GM23338 (cell line): ENCODE measurements around the gene GFPT2. TPM values are rescaled to one million over a fixed set of nuclear protein-coding genes. Genes with fewer than 3 reads are reported as not detected.

Source experiments
- ATAC-seq: fragments of 200-7000 bp; cut with Tn5 transposase; 3 replicates; pipeline ENCODE4 v1.9.1; 2020
- DNase-seq: peaks from one replicate; pipeline ENCODE4 v3.0.0-alpha.2; 2015; ENCODE audit warnings: low spot score
- H2AFZ ChIP-seq: fragments of 200-600 bp; sonication (generic); 2 replicates; pipeline ENCODE4 v1.8.0; 2016; ENCODE audit warnings: antibody characterized with exemption, mild to moderate bottlenecking, moderate library complexity
- H3F3A ChIP-seq: fragments of 200-600 bp; sonication (generic); replicated peaks from 2 replicates; pipeline ENCODE4 v1.8.0; 2017; ENCODE audit warnings: antibody characterized with exemption, mixed run types, low read depth
- H3K27ac ChIP-seq: fragments of 200-600 bp; sonication (generic); 2 replicates; pipeline ENCODE4 v1.6.1; 2016; ENCODE audit warnings: low read depth
- H3K27me3 ChIP-seq: fragments of 200-600 bp; sonication (generic); 2 replicates; pipeline ENCODE4 v1.8.0; 2016; ENCODE audit warnings: mild to moderate bottlenecking, mixed run types, moderate library complexity; ENCODE audit not compliant: insufficient read depth
- H3K36me3 ChIP-seq: fragments of 200-600 bp; sonication (generic); 2 replicates; pipeline ENCODE4 v1.8.0; 2016; ENCODE audit warnings: mild to moderate bottlenecking; ENCODE audit not compliant: insufficient read depth
- H3K4me1 ChIP-seq: fragments of 200-600 bp; sonication (generic); 2 replicates; pipeline ENCODE4 v1.8.0; 2016; ENCODE audit warnings: mild to moderate bottlenecking, moderate library complexity; ENCODE audit not compliant: insufficient read depth
- H3K4me2 ChIP-seq: fragments of 200-600 bp; sonication (generic); 2 replicates; pipeline ENCODE4 v1.7.1; 2017; ENCODE audit warnings: mixed run types
- H3K4me3 ChIP-seq: fragments of 200-600 bp; sonication (generic); 2 replicates; pipeline ENCODE4 v1.6.1; 2016; ENCODE audit warnings: mixed run types
- H3K79me2 ChIP-seq: fragments of 200-600 bp; sonication (generic); replicated peaks from 2 replicates; pipeline ENCODE4 v1.8.0; 2017; ENCODE audit warnings: mild to moderate bottlenecking; ENCODE audit not compliant: insufficient read depth
- H3K9me2 ChIP-seq: fragments of 200-600 bp; sonication (generic); 2 replicates; pipeline ENCODE4 v1.8.0; 2017; ENCODE audit not compliant: insufficient read depth
- H4K20me1 ChIP-seq: fragments of 200-600 bp; sonication (generic); replicated peaks from 2 replicates; pipeline ENCODE4 v1.8.0; 2017; ENCODE audit warnings: mild to moderate bottlenecking; ENCODE audit not compliant: insufficient read depth
- H3K27ac Mint-ChIP-seq: 2 replicates; pipeline ENCODE4 v1.8.0; 2020; ENCODE audit warnings: inconsistent platforms, mild to moderate bottlenecking, moderate library complexity, mixed read lengths
- H3K27me3 Mint-ChIP-seq: 3 replicates; pipeline ENCODE4 v1.8.0; 2022; ENCODE audit warnings: low read depth, mild to moderate bottlenecking, moderate library complexity, mixed read lengths, inconsistent platforms; ENCODE audit not compliant: insufficient read depth, poor library complexity
- H3K36me3 Mint-ChIP-seq: 3 replicates; pipeline ENCODE4 v1.8.0; 2021; ENCODE audit warnings: low read depth, mild to moderate bottlenecking, inconsistent platforms, moderate library complexity, mixed read lengths
- H3K4me1 Mint-ChIP-seq: 3 replicates; pipeline ENCODE4 v1.8.0; 2020; ENCODE audit warnings: mild to moderate bottlenecking, inconsistent platforms, mixed read lengths
- H3K4me3 Mint-ChIP-seq: 3 replicates; pipeline ENCODE4 v1.8.0; 2021; ENCODE audit warnings: moderate library complexity, mild to moderate bottlenecking, inconsistent platforms, mixed read lengths
- H3K9me3 Mint-ChIP-seq: 3 replicates; pipeline ENCODE4 v1.8.0; 2020; ENCODE audit warnings: moderate library complexity, mild to moderate bottlenecking, inconsistent platforms, mixed read lengths
- ETS1 ChIP-seq: IDR thresholded peaks from 2 replicates; pipeline ENCODE4 v1.6.1; 2016; ENCODE audit warnings: antibody characterized with exemption
- NANOG ChIP-seq: IDR thresholded peaks from 2 replicates; pipeline ENCODE4 v1.6.1; 2016; ENCODE audit warnings: antibody characterized with exemption, borderline replicate concordance
- ZNF462 ChIP-seq: fragments of 250-450 bp; sonication (Bioruptor Pico); IDR thresholded peaks from 2 replicates; pipeline ENCODE4 v1.5.0; 2020; ENCODE audit warnings: mild to moderate bottlenecking, moderate library complexity
- polyA plus RNA-seq: library from polyadenylated mRNA; unstranded; fragments of >200 nt; fragmentation: Nextera tagmentation; extraction: Ambion mirVana; gene quantifications from 2 replicates; pipeline ENCODE4 v1.2.1, GENCODE V29; 2016
- total RNA-seq: library from RNA; depleted of rRNA; stranded (reverse); fragments of >200 nt; shearing (Covaris generic); gene quantifications from 2 replicates; pipeline ENCODE4 v1.2.3, GENCODE V29; 2014
- TF ChIP-seq, protein P1 (sequence below): IDR thresholded peaks from one replicate; pipeline ENCODE4 v1.6.1; 2018; ENCODE audit warnings: antibody characterized with exemption; ENCODE audit not compliant: unreplicated experiment

The GFPT2 gene
- total and polyA plus RNA-seq, 2 experiments from 2014 or later = 82.6 to 120 TPM

DNA sequence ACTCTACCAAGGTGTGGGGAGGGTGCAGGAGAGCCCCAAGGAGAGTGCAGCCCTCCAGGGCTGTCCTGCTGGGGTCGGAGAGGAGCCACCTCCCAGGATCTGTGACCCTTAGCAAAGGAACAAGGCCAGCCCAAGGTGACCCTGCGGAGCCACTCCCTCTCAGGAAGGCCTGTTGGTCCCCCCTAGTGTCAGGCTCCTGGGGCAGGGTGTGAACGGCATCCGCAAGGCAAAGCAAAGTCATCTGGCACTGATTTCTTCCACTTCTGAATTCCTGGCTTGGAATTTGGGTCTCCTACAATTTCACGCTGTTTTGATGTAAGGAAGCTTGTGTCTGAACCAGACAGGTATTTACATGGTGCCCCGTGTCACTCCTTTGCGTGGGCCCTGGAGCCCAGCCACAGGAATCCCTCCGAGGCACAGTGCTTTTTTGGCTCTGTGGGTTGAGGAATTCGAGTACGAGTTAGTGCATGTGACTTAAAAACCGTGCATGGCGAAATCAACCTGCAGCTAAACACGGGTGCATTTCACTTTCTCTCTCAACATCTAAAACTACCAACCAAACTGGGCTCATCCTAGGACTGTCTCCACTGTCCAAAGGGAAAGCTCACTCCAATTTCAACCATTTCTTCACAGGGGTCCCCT, 24.5 kb upstream of the GFPT2 start (continued):
- TF ChIP-seq ETS1 = no peak
- TF ChIP-seq ZNF462 (CRISPR knock-in tag) = no peak

- no peaks in the 10 kb centered on the region for H3K4me1 ChIP-seq
- Mint-ChIP-seq H3K27me3 (peaks cover 4% of the 10 kb centered on the region), H3K9me3 (no peaks in the 10 kb centered on the region), H3K27ac (no peak overlapping the region), H3K36me3 (no peaks in the 10 kb centered on the region), H3K4me3 (no peak overlapping the region), H3K4me1 (peaks cover 16% of the 10 kb centered on the region)
- H3F3A ChIP-seq = no peaks in the 10 kb centered on the region
- ATAC-seq (no peak), DNase-seq (no peak)
- no peak overlapping the region for H2AFZ ChIP-seq
- H3K9me2 ChIP-seq = no peaks in the 10 kb centered on the region
- H3K36me3 ChIP-seq = no peaks in the 10 kb centered on the region
- no peaks in the 10 kb centered on the region for H3K79me2 ChIP-seq
- H3K27ac ChIP-seq = no peak overlapping the region
- no peak overlapping the region for H3K4me2 ChIP-seq
- TF ChIP-seq, protein P1, sequence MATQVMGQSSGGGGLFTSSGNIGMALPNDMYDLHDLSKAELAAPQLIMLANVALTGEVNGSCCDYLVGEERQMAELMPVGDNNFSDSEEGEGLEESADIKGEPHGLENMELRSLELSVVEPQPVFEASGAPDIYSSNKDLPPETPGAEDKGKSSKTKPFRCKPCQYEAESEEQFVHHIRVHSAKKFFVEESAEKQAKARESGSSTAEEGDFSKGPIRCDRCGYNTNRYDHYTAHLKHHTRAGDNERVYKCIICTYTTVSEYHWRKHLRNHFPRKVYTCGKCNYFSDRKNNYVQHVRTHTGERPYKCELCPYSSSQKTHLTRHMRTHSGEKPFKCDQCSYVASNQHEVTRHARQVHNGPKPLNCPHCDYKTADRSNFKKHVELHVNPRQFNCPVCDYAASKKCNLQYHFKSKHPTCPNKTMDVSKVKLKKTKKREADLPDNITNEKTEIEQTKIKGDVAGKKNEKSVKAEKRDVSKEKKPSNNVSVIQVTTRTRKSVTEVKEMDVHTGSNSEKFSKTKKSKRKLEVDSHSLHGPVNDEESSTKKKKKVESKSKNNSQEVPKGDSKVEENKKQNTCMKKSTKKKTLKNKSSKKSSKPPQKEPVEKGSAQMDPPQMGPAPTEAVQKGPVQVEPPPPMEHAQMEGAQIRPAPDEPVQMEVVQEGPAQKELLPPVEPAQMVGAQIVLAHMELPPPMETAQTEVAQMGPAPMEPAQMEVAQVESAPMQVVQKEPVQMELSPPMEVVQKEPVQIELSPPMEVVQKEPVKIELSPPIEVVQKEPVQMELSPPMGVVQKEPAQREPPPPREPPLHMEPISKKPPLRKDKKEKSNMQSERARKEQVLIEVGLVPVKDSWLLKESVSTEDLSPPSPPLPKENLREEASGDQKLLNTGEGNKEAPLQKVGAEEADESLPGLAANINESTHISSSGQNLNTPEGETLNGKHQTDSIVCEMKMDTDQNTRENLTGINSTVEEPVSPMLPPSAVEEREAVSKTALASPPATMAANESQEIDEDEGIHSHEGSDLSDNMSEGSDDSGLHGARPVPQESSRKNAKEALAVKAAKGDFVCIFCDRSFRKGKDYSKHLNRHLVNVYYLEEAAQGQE = no peak
- no peak for TF ChIP-seq ETS1
- TF ChIP-seq NANOG = no peak
- H3K27me3 ChIP-seq = no peaks in the 10 kb centered on the region
- H4K20me1 ChIP-seq = no peaks in the 10 kb centered on the region
- no peak overlapping the region for H3K4me3 ChIP-seq
These were observed 23.4 kb upstream of the GFPT2 start for GRCh38 chr5:180376511-180376910.
